OCI-LY7 (cell line): ENCODE data around the gene HSD17B11. TPM values are rescaled to one million over a fixed set of nuclear protein-coding genes. Genes with fewer than 3 reads are reported as not detected.

Source experiments
- BruUV-seq: library from RNA; stranded (reverse); fragments of 400-500 nt; replicated peaks from 2 replicates; lab custom pipeline; 2021; lab: Mats Ljungman, UMichigan
- CTCF ChIA-PET: fragments of 300-600 bp; sonication (Branson Sonifier 250); formaldehyde crosslinking; loops from one replicate; lab custom pipeline; 2022; ENCODE audit warnings: antibody characterized with exemption; ENCODE audit not compliant: unreplicated experiment; lab: Charles Lee
- POLR2A ChIA-PET: fragments of 300-600 bp; sonication (Branson Sonifier 250); formaldehyde crosslinking; loops from one replicate; lab custom pipeline; 2022; ENCODE audit warnings: antibody characterized with exemption; lab: Charles Lee
- DNase-seq: peaks from one replicate; pipeline ENCODE4 v3.0.0-alpha.2; 2015; ENCODE audit warnings: low spot score
- H2AFZ ChIP-seq: fragments of 200-600 bp; sonication (generic), shearing (Covaris generic); 2 replicates; pipeline ENCODE4 v1.6.1; 2014; ENCODE audit warnings: mild to moderate bottlenecking, antibody characterized with exemption, low read length, moderate library complexity
- H3K27ac ChIP-seq: fragments of 200-600 bp; sonication (generic); 2 replicates; pipeline ENCODE4 v1.5.1; 2014; ENCODE audit warnings: mixed run types, low read depth, mild to moderate bottlenecking, moderate library complexity, low read length, inconsistent platforms; ENCODE audit not compliant: poor library complexity, severe bottlenecking
- H3K36me3 ChIP-seq: fragments of 200-600 bp; sonication (generic); 2 replicates; pipeline ENCODE4 v1.6.1; 2014; ENCODE audit warnings: mild to moderate bottlenecking, antibody characterized with exemption, low read length, moderate library complexity, mixed read lengths; ENCODE audit not compliant: insufficient read depth
- H3K4me1 ChIP-seq: fragments of 200-600 bp; sonication (generic); 2 replicates; pipeline ENCODE4 v1.5.1; 2014; ENCODE audit warnings: mild to moderate bottlenecking, low read length; ENCODE audit not compliant: insufficient read depth, poor library complexity, severe bottlenecking
- H3K4me2 ChIP-seq: fragments of 200-600 bp; sonication (generic); 2 replicates; pipeline ENCODE4 v1.6.1; 2014; ENCODE audit warnings: mild to moderate bottlenecking, low read length
- H3K4me3 ChIP-seq: fragments of 200-600 bp; sonication (generic); 2 replicates; pipeline ENCODE4 v1.5.1; 2014; ENCODE audit warnings: mild to moderate bottlenecking, low read depth, low read length; ENCODE audit not compliant: poor library complexity, severe bottlenecking
- H3K79me2 ChIP-seq: fragments of 200-600 bp; sonication (generic); 2 replicates; pipeline ENCODE4 v1.6.1; 2016; ENCODE audit warnings: low read depth, mild to moderate bottlenecking, low read length, moderate library complexity, mixed read lengths; ENCODE audit not compliant: insufficient read depth
- H3K9me2 ChIP-seq: fragments of 200-600 bp; sonication (generic); 2 replicates; pipeline ENCODE4 v1.6.1; 2016; ENCODE audit warnings: mild to moderate bottlenecking, low read length, mixed read lengths; ENCODE audit not compliant: insufficient read depth
- H3K9me3 ChIP-seq: fragments of 200-600 bp; sonication (generic); 2 replicates; pipeline ENCODE4 v1.6.1; 2014; ENCODE audit warnings: mild to moderate bottlenecking, mixed run types, low read length, mixed read lengths
- H4K20me1 ChIP-seq: fragments of 200-600 bp; sonication (generic); 2 replicates; pipeline ENCODE4 v1.6.1; 2014; ENCODE audit warnings: mild to moderate bottlenecking, antibody characterized with exemption, low read length, moderate library complexity, mixed read lengths; ENCODE audit not compliant: insufficient read depth
- CTCF ChIP-seq: fragments of 200-600 bp; sonication (generic); conservative IDR thresholded peaks from 2 replicates; pipeline ENCODE4 v1.5.1; 2014; ENCODE audit warnings: mild to moderate bottlenecking, antibody characterized with exemption, low read length, moderate library complexity, mixed read lengths
- EZH2phosphoT487 ChIP-seq: fragments of 200-600 bp; sonication (generic); IDR thresholded peaks from 2 replicates; pipeline ENCODE4 v1.6.1; 2018; ENCODE audit warnings: low read depth, borderline replicate concordance, mild to moderate bottlenecking, mixed run types, antibody characterized with exemption, low read length, moderate library complexity, mixed read lengths
- intact Hi-C: fragments of 100-400 bp; cut with micrococcal nuclease; formaldehyde crosslinking; loops from one replicate; pipeline ENCODE4 v1.10.0; 2022; ENCODE audit not compliant: unreplicated experiment
- total RNA-seq, 2 experiments: library from RNA; depleted of rRNA in 1 of 2; stranded (reverse); fragments of >200 nt in 1 of 2; shearing (Covaris generic) in 1 of 2; gene quantifications; 2 replicates each; pipeline ENCODE4 v1.2.3, GENCODE V29; 2014 to 2022

Gene HSD17B11
- total RNA-seq, 2 experiments from 2014 or later, result 8.7 to 9.0 TPM

DNA sequence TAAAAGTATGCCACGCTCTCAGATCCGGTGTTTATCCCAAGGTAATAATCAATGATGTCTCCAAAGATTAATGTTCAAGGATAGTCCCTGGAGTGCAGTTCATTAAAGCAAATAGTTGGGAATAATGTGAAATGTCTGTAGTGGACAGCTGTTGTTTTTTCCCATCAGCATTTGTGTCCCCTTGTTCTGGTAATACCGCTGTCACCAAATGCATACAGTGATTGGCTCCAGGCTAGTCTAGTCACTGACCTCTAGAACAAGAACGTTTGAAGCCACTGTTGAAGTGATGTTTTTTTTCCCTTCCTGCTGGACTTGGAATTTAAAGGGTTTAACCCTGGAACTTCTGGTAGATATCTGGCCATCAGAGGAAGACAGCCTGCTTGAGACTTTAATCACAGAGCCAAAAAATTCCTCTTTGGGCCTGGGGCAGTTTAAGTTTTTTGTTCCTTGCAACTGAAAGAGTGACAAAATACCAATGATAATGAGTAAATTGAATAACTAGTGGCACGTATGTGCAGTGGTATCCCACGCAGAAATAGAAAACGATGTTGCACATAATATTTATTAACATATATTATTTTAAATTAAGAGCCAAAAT is 30.6 kb downstream of the HSD17B11 start:
- TF ChIP-seq CTCF (no peak), EZH2phosphoT487 (no peak)
- ChIA-PET POLR2A (no interaction called here), CTCF (no interaction called here)
- Histone ChIP-seq H3K4me1 (no peaks in the 10 kb centered on the region), H3K36me3 (peaks cover 11% of the 10 kb centered on the region), H3K4me2 (no peak overlapping the region), H3K79me2 (no peaks in the 10 kb centered on the region), H3K9me3 (no peaks in the 10 kb centered on the region), H2AFZ (no peak overlapping the region), H3K4me3 (no peak overlapping the region), H3K9me2 (no peaks in the 10 kb centered on the region), H4K20me1 (no peaks in the 10 kb centered on the region), H3K27ac (no peak overlapping the region)
- intact Hi-C loops, result no loop called here
- BruUV-seq, result no TSS peak
- DNase-seq, result no peak

- ChIA-PET CTCF (no interaction called here), POLR2A (interaction anchor here (0.8 kb wide), 1 partner anchor 17 kb away, joined by 3 read pairs; no protein-coding TSS in a partner anchor)
- H3K4me3 ChIP-seq, result no peak overlapping the region
- BruUV-seq, result no TSS peak
- 0 out of 2 replicates have a peak, but pooled peaks cover 5% of the 10 kb centered on the region for H3K36me3 ChIP-seq
- no peak for TF ChIP-seq CTCF
- TF ChIP-seq EZH2phosphoT487, result no peak
- H3K4me2 ChIP-seq, result no peak overlapping the region
- no peaks in the 10 kb centered on the region for H3K4me1 ChIP-seq
- no peaks in the 10 kb centered on the region for H3K79me2 ChIP-seq
- no peaks in the 10 kb centered on the region for H3K9me3 ChIP-seq
- no peak for DNase-seq
- H4K20me1 ChIP-seq, result no peaks in the 10 kb centered on the region
- H3K9me2 ChIP-seq, result no peaks in the 10 kb centered on the region
- H3K27ac ChIP-seq, result no peak overlapping the region
- H2AFZ ChIP-seq, result no peak overlapping the region
- intact Hi-C loops, result no loop called here
These were observed 31.7 kb downstream of the HSD17B11 start for GRCh38 chr4:87359258-87359657.

DNA sequence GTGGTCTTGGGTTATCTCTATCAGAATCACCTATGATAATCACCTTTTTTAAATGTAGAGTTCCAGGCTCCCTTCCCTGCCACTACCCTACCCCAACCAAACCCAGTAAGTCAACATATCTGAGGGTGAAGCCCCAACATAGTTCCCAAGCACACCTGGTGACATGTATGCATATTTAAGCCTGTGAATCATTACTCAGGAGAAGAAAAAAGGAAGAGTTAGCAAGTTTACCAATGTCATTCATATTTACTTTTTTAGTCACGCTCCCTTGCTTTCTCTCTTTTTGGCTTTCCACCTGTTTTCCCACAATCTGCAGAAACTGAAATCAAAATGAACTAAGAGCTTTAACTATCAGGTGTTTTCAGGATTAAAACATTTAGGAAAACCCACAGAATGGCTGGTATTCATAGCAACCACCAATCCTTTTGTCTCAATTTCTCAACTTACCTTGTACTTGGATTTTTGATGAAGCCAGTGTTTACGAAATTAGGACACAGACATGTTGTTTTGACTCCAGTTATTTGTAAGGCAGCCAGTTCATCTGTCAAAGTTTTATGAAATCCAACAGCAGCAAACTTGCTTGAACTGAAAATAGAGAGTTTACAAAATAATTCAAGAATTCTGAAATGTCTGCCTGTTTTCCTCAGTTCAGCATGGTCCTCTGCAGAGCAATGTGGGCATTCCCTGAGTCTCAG is 34.0 kb downstream of the HSD17B11 start:
- Histone ChIP-seq H3K4me2 (no peak overlapping the region), H3K79me2 (no peaks in the 10 kb centered on the region), H2AFZ (no peak overlapping the region), H4K20me1 (no peaks in the 10 kb centered on the region), H3K4me1 (no peaks in the 10 kb centered on the region), H3K36me3 (peaks cover 2% of the 10 kb centered on the region; the same call in 1 of the 2 replicates), H3K4me3 (no peak overlapping the region), H3K9me3 (no peaks in the 10 kb centered on the region), H3K27ac (no peak overlapping the region), H3K9me2 (no peaks in the 10 kb centered on the region)
- TF ChIP-seq CTCF (no peak), EZH2phosphoT487 (no peak)
- no TSS peak for BruUV-seq
- POLR2A ChIA-PET, result interaction anchor here (1.1 kb wide), 1 partner anchor 10 kb away, joined by 3 read pairs; no protein-coding TSS in a partner anchor
- intact Hi-C loops, result no loop called here
- DNase-seq, result no peak
- CTCF ChIA-PET, result no interaction called here
